Inflammatory macrophage treated with lipopolysaccharide for 1 hour (primary cell): ENCODE results near the gene CAMSAP3.

Source experiments
- DNase-seq, 2 donors: peaks; one replicate each; pipeline ENCODE4 v3.0.0-alpha.2; 2020 to 2022

The CAMSAP3 gene

GRCh38 chr19:7648265-7649014, 52.8 kb downstream of the CAMSAP3 start:
- no peak for DNase-seq

- DNase-seq = no peak
These were observed 54.5 kb downstream of the CAMSAP3 start for GRCh38 chr19:7650148-7650547.

GRCh38 chr19:7652061-7652641, 56.5 kb downstream of the CAMSAP3 start:
- DNase-seq = peak; percentile 99

GRCh38 chr19:7654401-7654800, 58.7 kb downstream of the CAMSAP3 start:
- no peak for DNase-seq

GRCh38 chr19:7655581-7655980, 59.9 kb downstream of the CAMSAP3 start:
- peak; percentile 91 to 98 for DNase-seq

- peak; percentile 96 to 99 for DNase-seq
These were observed 61.6 kb downstream of the CAMSAP3 start for GRCh38 chr19:7657131-7657751.

GRCh38 chr19:7658219-7658686, 62.6 kb downstream of the CAMSAP3 start:
- DNase-seq = peak; percentile 57 to 67

- DNase-seq = peak in 1 of 2 donors; percentile 33
These were observed 66.3 kb downstream of the CAMSAP3 start for GRCh38 chr19:7661744-7662538.

- DNase-seq = no peak
These were observed 67.0 kb downstream of the CAMSAP3 start for GRCh38 chr19:7662657-7663056.

- DNase-seq = no peak
These were observed 68.0 kb downstream of the CAMSAP3 start for GRCh38 chr19:7663706-7664105.

GRCh38 chr19:7665076-7665475, 69.4 kb downstream of the CAMSAP3 start:
- no peak for DNase-seq
